SKM-1 (cell line): ENCODE results near the gene TAL1.
A peak's percentile ranks its signal among the peaks of the same experiment; 100 is the strongest.
"Not testable (repeated sequence)": the region's sequence is repeated elsewhere in the genome, so short reads cannot be mapped to it uniquely, and the experiment has no call there.

Source experiments
- DNase-seq: peaks from one replicate; lab custom pipeline; 2025; ENCODE audit not compliant: unreplicated experiment; lab: John Stamatoyannopoulos, UW

TAL1 gene

DNA sequence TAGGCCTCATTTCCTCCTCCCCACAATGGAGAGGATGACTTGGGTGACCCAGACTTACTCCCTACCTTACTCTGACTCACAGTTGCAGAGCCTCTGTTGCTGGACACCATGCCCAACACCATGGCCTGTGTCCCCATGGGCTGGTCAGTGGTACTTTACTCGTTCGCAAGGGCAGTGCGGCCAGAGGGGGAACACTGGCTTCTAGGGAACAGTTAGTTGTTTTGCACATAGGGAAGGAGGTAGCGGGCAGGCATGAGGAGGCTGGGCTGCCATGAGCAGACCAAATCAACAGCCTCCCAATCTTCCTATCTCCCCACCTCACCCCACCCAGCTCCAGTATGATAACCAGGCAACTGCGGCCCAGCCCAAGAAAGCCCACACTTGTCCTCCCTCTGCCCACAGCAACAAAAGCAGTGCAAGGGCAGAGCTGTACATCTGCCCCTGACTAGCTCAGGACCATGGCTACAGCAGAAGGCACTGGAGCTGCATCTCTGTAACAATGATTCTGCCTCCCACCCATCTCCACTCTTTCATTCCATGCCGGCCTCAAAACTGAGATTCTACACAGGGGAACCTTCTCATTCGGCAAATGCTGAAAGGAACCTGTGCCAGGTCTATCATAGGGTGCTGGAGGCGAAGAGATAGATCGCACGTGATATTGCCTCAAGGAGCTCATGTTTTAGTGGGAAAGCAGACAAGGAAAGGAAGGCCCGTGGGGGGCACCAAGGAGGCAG lies 18.6 kb downstream of the TAL1 start:
- DNase-seq, result no peak

DNA sequence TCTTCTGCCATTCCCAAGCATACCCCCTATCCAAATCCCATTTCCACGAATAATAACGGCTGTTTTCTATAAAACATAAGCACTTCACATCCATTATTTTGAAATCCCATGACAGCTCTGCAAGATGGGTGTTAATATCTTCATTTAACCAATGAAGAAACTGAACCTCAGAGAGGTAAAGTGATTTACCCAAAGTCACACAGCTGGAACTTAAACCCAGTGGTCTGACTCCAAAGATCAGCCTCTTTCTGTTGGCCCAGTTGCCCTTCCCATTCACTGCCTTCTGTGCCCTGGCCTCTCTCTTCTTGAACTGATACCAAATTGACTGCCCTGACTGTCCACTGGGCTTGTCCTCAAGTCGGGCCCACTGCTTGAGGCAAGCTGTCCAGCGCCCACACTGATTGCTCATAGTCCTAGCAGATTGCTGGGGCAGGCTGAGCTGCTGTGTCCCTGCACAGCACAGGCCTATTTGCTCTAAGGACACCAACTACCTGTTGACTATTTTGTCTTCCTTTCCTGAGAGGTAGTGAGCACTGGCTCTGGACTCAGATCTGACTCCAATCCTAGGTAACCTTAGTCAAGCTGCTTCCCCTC lies 19.3 kb downstream of the TAL1 start:
- DNase-seq, result no peak

DNA sequence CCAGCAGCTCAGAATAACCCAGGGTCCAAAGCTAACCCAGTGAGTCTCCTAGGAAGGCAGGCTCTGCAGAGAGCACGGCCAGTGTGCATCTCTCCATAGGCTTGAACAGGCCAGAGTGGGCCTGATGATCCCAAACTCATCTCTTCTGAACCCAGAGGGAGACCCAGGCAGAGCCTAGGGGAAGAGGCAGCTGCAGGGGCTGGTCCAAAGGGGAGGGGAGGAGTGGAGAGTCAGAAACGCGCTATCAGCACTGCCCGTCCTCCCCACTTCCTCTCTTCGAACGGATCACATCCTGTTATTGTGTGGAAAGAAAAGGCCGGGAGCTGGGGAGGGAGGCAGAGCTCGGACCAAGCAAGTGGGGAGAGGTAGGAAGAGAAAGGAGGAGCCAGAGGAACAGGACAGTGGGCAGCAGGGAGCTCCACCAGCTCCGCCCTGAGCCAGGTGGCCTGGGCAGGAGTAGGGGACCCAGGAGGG lies 20.2 kb downstream of the TAL1 start:
- DNase-seq, result no peak

DNA sequence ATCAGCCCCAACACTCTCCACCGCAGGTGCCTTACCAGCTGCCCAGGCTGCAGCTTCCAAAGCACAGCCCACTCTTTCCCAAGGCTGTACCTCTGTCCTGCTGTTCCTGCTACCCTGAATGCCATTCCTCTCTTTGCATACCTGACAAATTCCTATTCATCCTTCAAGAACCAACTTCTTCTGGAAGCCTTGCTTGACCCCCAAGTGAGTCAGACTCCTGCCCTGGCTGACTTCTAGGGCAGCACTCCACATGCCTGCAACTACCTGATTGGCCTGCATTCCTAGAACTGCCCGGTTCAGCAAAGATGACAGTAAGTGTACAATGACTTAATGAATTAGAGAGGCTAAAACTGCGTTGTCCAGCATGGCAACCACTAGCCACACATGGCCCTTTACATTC lies 21.4 kb downstream of the TAL1 start:
- DNase-seq, result no peak

DNA sequence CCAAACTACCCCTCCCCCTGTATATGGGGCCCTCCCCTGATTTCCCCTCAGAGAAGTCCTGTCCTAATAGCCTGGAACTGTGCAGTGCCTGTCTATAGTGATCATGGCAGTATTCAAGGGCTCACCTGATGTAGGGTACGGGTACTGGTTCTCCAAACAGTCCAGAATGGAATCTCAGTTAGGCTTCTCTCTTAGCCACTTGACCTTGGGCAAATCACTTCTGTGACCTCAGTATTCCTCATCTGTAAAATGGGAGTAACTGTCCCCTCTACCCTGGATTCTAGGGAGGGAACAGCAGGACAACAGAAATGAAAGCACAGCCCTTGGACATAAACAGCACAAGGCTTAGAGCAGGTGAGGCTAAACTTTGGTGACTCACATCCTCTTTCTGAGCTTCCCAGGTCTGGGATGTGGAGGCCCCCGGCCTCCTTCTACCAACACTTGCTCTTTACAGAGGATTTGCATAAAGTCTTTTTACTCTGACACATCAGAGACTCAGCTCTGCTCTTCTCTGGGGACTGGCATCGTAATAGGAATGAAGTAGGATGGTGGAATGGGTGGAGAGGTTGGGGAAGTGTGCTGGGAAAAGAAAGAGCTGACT lies 22.2 kb downstream of the TAL1 start:
- DNase-seq, result no peak

DNA sequence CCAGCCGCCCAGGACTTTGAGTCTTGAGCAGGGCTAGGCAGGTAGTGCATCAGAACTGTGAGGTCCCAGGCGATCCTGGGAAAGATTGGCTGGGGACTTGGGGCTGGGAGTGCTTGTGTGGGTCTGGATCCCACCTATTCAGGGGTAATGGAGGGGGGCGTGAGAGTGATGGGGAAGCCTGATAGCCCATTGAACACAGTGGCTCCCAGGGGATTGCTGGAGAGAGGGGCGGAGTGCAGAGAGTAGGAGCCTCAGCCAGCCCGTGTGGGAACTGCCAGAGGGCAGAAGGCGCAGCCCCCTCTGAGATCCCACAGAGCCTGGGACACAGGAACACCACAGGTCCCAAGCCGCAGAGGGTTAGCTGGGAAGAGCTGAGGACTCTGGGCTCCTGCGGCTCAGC lies 22.9 kb downstream of the TAL1 start:
- no peak for DNase-seq

DNA sequence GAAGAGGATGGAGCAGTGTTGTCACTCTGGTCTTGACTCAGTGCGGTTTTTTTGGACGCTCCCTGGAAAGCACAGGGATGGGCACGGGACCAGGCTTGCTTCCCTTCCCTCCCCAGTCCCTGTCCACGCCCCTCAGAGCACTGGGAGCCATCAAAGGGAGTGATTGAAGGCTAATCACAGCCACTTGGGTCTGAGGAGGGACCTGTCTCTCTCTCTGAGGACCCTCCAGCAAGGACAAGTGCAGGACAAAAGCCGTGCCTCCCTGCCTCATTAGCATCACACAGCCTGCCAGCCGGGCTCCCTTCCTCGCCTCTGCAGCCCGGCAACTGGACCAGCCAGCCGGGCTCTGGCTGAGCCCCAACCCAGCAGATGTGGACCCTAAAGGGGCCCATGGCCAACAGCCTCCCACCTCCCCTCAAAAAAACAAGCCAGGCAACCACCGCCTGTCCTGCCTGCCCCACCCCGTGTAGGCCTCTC lies 23.6 kb downstream of the TAL1 start:
- no peak for DNase-seq

DNA sequence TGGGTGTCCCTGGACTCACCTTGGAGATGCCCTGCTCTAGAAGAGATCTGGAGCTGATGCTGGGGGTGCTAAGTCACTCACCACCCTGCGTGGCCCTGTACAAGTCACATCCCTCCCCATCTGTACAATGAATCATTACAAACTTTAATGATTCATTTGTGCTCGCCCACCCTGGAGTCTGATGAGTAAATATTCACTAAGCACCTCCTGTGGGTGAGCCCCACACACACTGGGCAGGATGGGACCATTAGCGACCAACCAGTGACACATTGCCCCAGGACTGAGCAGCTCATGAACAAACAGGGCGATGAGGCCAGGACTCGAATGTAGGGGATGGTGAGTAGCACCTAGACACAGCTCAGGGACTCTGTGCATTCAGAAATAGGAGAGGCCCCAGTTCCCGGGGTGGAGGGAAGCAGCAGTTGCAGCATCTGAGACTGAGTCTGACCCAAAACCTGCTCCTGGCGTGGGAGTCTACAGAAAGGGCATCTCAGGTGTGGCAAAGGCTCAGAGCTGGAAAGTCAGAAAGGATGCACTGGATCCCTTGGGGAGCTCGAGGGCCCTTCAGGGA lies 24.1 kb downstream of the TAL1 start:
- no peak for DNase-seq

DNA sequence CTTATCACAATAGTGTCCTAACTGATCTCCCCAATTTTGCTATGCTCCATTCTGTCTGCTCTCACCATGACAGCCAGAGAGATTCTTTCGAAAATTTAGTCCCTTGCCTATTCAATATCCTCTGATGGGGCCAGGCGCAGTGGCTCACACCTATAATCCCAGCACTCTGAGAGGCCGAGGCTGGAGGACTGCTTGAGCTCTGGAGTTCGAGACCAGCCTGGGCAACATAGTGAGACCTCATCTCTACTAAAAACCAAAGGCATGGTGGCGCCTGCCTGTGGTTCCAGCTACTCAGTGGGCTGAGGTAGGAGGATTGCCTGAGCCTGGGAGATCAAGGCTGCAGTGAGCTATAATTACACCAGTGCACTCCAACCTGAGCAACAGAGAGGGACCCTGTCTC lies 26.1 kb downstream of the TAL1 start:
- no peak for DNase-seq

DNA sequence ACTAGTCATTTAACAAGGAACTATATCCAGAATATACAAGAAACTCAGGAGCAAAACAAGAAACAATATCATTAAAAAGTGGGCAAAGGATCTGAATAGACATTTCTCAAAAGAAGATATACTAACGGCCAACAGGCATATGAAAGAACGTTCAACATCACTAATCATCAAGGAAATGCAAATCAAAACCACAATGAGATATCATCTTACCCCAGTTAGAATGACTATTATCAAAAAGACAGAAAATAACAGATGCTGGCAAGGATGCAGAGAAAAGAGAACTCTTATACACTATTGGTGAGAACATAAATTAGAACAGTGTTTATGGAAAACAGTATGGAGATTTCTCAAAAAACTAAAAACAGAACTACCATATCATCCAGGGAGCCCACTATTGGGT lies 28.5 kb downstream of the TAL1 start:
- not testable (repeated sequence) for DNase-seq

DNA sequence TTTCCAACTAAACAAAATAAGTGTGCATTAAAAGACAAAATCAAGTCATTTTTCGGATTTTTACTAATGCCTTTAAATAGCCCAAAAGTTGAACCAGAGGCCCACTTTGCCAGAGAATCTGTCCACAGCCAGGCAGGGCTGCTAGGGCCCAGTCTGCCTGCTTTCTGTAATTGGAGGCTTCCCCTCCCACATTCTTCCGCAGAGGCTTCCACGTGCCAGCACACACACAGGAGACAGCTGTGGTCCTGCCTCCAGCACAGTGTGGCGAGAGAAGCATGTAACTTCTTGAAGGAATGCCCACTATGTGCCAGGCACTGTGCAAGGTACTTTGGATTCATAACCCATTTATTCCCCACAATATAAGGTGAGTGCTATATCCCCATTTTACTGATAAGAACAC lies 30.8 kb downstream of the TAL1 start:
- DNase-seq, result no peak

DNA sequence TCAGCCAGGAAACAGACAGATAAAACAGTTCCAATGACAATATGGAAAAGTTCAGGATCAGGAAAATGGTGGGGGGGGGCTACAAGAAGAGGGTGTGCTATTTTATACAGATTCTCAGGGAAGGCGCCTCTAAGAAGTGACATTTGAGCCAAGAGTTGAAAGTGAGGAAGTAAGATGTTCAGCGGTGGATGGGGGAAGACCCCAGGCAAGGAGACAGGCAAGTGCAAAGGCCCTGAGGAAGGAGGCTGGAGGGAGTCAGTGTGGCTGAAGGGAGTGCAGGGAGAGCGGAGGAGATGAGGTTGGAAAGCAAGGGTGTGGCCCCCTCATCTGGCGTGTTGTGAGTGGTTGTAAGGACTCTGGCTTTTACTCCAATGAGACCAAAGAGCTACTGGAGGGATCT lies 33.8 kb downstream of the TAL1 start:
- no peak for DNase-seq

DNA sequence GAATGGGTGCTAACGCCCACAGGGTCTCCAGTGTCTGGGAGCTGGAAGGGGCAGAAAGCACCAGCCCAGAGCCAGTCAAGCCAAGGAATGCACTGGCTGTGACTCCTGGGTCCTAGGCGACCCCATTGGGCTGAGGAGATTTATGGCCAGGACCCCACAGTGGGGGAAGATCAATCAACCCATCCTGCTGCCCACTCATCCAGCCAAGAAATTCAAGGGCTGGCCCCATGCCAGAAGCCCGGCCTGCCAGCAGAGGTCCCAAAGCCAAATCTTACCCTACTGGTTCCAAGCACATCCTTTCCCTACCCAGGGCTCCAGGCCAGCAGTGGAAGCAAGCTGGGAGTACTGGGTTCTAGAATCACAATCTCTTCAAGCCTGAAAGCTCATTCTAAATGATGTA lies 35.4 kb downstream of the TAL1 start:
- no peak for DNase-seq

DNA sequence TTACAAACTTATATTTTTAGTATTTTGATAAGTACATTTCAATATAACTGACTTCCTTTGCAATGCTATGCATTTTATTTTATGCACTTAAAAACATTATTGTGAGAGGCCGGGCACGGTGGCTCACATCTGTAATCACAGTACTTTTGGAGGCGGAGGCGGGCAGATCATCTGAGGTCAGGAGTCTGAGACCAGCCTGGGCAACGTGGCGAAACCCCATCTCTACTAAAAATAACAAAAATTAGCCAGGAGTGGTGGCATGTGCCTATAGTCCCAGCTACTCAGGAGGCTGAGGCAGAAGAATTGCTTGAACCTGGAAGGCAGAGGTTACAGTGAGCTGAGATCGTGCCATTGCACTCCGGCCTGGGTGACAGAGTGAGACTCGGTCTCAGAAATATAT lies 36.0 kb downstream of the TAL1 start:
- not testable (repeated sequence) for DNase-seq

DNA sequence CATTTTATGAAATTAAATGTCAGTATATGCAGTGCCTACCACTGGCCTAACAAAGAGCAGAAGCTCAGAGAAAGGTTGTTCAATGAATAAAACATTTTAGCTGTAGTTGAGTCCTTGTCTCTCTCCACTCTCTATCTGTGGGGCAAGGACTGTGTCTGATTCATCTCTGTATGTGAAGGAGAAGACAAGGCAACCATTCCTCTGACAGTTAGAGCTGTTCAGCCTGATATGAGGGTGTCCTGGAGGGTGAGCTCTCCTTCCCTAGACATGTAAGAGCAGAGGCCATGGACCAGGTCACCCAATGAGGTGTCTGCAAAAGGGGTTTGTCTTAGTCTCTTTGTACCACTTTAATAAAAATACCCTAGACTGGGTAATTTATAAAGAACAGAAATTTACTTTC lies 37.7 kb downstream of the TAL1 start:
- DNase-seq, result no peak

DNA sequence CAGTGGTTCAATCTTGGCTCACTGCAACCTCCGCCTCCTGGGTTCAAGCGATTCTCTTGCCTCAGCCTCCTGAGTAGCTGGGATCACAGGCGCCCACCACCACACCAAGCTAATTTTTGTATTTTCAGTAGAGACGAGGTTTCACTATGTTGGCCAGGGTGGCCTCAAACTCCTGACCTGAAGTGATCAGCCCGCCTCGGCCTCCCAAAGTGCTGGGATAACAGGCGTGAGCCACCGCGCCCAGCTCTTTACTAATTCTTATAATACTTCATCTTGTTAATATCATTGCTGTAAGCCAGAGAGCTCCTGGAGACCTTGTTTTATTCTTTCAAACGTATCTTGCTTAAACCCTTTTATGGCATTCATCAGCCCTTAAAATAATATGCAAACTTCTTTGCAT lies 38.5 kb downstream of the TAL1 start:
- not testable (repeated sequence) for DNase-seq

DNA sequence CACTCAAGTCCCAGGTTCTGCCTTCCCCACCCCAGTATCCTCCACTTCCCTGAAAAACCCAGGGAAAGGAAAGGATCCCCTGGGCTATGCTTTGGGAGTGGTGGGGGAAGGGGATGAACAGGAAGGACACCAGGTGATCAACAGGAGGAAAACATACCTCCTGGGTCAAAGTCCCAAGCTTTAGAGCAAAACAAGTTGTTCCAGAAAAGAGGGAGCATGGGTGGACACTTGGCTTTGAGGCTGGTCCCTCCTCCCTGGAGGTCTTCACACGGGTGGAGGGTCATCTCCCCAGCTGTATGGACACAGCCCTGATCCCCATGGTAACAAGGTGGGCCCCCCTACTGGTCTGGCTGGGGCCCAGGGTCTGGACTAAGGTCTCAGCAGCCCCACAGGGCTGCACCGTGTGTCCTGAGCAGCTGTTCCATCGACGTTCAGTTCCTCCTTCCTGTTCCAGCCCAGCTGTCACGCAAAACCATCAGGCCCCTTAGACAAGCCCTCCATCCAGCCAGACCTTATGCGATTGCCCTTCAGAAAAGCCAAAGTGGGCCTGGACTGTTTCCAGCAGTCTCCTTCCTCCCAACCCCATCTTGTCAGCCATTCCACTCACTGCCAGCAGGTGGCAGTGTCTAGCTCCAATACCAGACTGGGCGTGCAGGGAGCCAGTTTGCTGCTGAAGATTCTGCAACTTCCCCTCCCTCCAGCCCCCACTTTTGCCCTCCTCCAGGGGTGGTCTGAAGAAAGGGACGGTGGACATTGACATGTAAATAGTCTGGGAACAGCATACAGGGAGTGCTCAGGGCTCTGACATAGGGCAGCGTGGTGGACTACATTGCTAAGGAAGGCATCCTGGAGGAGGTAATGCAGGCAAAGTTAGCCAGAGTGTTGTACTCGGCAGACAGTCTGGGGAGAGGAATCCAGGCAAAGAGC lies 39.3 kb downstream of the TAL1 start:
- peak; percentile 39 for DNase-seq

DNA sequence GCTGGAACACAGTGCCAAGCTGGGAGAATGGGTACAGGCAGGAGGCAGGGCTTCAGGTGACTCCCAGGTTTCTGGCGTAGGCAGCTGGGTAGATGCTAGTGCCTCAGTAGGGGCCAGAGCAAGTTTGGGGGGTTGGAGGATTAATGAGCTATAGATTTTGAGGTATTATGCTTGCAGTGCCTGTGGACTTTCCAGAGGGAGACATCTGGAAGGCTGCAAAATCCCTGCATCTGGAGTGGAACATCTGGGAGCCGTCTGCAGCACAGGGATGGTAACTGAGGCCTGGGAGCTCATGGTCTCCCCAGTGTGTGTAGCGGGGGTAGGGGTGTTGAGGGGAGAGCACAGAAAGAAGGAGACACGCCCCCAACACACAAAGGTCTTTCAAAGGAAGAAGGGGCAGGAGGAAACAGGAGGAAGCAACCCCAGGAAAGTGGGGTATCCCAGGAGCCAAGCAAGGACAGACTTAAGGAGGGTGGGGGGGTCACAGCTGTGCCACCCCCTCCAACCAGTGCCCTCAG lies 40.0 kb downstream of the TAL1 start:
- no peak for DNase-seq

DNA sequence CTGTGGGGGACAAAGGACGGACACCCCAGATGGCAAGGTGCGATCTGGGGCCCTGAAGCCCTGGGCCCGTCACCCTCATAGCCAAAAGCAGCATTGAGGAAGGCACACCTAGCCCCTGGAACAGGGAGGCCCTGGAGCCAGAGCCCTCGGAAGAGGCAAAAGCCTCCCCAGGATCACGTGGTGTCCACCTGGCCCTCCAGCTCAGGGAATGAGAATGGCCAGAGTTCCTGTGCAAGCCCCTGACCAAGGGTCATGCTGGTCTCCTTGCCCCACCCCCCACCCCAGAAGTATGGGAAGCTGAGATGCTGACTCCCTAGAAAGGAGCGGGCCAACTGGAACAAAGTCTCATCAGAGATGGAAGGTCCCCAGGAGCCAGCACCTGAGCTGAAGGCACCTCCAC lies 41.2 kb downstream of the TAL1 start:
- DNase-seq, result no peak

DNA sequence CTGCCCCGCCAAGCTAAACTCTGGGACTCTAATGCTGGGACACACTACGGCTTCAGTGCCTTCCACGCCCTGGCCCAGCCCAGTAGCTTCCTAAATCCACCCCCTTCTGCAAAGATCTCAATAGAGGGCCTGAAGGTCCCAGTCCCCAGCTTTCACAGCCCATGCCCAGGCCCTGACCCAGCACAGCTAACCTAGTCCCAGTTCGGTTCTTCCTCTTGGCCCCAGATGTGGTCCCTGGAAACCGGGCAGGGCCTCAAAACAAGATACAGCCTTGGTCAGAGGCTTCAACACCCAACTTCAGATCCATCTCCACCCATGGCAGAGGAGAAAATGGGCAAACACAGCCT lies 41.5 kb downstream of the TAL1 start:
- DNase-seq, result no peak
